Neural cell (in vitro differentiated cells): ENCODE data around the gene APP. TPM values are rescaled to one million over a fixed set of nuclear protein-coding genes. Genes with fewer than 3 reads are reported as not detected.

Experiments used
- H2AFZ ChIP-seq: fragments of 200-600, 300-800 bp; sonication (generic), shearing (Covaris generic); 2 replicates; pipeline ENCODE4 v1.6.0; 2014; ENCODE audit warnings: low read depth, mild to moderate bottlenecking, antibody characterized with exemption, low read length, moderate library complexity
- H3F3A ChIP-seq: fragments of 200-600 bp; shearing (Covaris generic); 2 replicates; pipeline ENCODE4 v1.6.1; 2016; ENCODE audit warnings: mild to moderate bottlenecking, moderate library complexity, mixed read lengths, antibody characterized with exemption, low read length; ENCODE audit not compliant: insufficient read depth, poor library complexity, severe bottlenecking
- H3K27ac ChIP-seq: fragments of 200-600, 300-800 bp; sonication (generic), shearing (Covaris generic); 2 replicates; pipeline ENCODE4 v1.5.1; 2014; ENCODE audit warnings: mild to moderate bottlenecking, low read length, moderate library complexity
- H3K27me3 ChIP-seq: fragments of 300-800, 200-600 bp; sonication (generic), shearing (Covaris generic); 2 replicates; pipeline ENCODE4 v1.6.0; 2014; ENCODE audit warnings: mild to moderate bottlenecking, low read depth, low read length, moderate library complexity; ENCODE audit not compliant: insufficient read depth
- H3K36me3 ChIP-seq: fragments of 300-800, 200-600 bp; sonication (generic), shearing (Covaris generic); 2 replicates; pipeline ENCODE4 v1.5.1; 2014; ENCODE audit warnings: mild to moderate bottlenecking, antibody characterized with exemption, low read length, moderate library complexity; ENCODE audit not compliant: insufficient read depth
- H3K4me2 ChIP-seq: fragments of 300-800, 200-600 bp; sonication (generic), shearing (Covaris generic); 2 replicates; pipeline ENCODE4 v1.6.0; 2014; ENCODE audit warnings: mild to moderate bottlenecking, low read length
- H3K4me3 ChIP-seq: fragments of 300-800, 200-600 bp; sonication (generic), shearing (Covaris generic); 2 replicates; pipeline ENCODE4 v1.5.1; 2014; ENCODE audit warnings: mild to moderate bottlenecking, low read length, moderate library complexity
- H3K79me2 ChIP-seq: fragments of 200-600 bp; shearing (Covaris generic); replicated peaks from 2 replicates; pipeline ENCODE4 v1.6.0; 2014; ENCODE audit warnings: mild to moderate bottlenecking, low read length, moderate library complexity; ENCODE audit not compliant: insufficient read depth
- H3K9ac ChIP-seq: fragments of 300-800, 200-600 bp; sonication (generic), shearing (Covaris generic); 2 replicates; pipeline ENCODE4 v1.6.1; 2016; ENCODE audit warnings: mild to moderate bottlenecking, low read length, mixed read lengths
- H3K9me2 ChIP-seq: fragments of 200-600 bp; shearing (Covaris generic); 2 replicates; pipeline ENCODE4 v1.6.1; 2016; ENCODE audit warnings: mild to moderate bottlenecking, low read length, mixed read lengths; ENCODE audit not compliant: insufficient read depth
- H3K9me3 ChIP-seq: fragments of 200-600, 300-800 bp; sonication (generic), shearing (Covaris generic); 2 replicates; pipeline ENCODE4 v1.6.1; 2016; ENCODE audit warnings: mild to moderate bottlenecking, mixed run types, low read length, moderate library complexity, mixed read lengths
- H4K20me1 ChIP-seq: fragments of 200-600 bp; shearing (Covaris generic); 2 replicates; pipeline ENCODE4 v1.6.1; 2016; ENCODE audit warnings: mild to moderate bottlenecking, mixed run types; ENCODE audit not compliant: insufficient read depth
- EP300 ChIP-seq: fragments of 450-650 bp; conservative IDR thresholded peaks from 2 replicates; pipeline ENCODE4 v1.6.1; 2014; ENCODE audit warnings: antibody characterized with exemption, mild to moderate bottlenecking, moderate library complexity; ENCODE audit not compliant: poor library complexity, severe bottlenecking
- EZH2 ChIP-seq: fragments of 200-600, 300-800 bp; shearing (Covaris generic), sonication (generic); IDR thresholded peaks from 2 replicates; pipeline ENCODE4 v1.6.1; 2014; ENCODE audit warnings: antibody characterized with exemption, low read length, borderline replicate concordance, mild to moderate bottlenecking; ENCODE audit not compliant: insufficient read depth, poor library complexity, severe bottlenecking
- MXI1 ChIP-seq: fragments of 450-650 bp; conservative IDR thresholded peaks from 2 replicates; pipeline ENCODE4 v1.6.1; 2014; ENCODE audit warnings: antibody characterized with exemption, mild to moderate bottlenecking; ENCODE audit not compliant: poor library complexity, severe bottlenecking
- POLR2AphosphoS5 ChIP-seq: IDR thresholded peaks from 2 replicates; pipeline ENCODE4 v1.6.1; 2012
- RAD21 ChIP-seq: fragments of 450-650 bp; conservative IDR thresholded peaks from 2 replicates; pipeline ENCODE4 v1.6.1; 2014; ENCODE audit warnings: antibody characterized with exemption, mild to moderate bottlenecking, moderate library complexity
- SMC3 ChIP-seq: fragments of 450-650 bp; conservative IDR thresholded peaks from 2 replicates; pipeline ENCODE4 v1.6.1; 2014; ENCODE audit warnings: antibody characterized with exemption, mild to moderate bottlenecking, moderate library complexity; ENCODE audit not compliant: poor library complexity
- TAF1 ChIP-seq: IDR thresholded peaks from 2 replicates; pipeline ENCODE4 v1.6.1; 2012; ENCODE audit warnings: low read depth
- polyA plus RNA-seq: library from polyadenylated mRNA; depleted of rRNA; stranded (reverse); fragments of >200 nt; gene quantifications from 2 replicates; pipeline ENCODE4 v1.2.3, GENCODE V29; 2014
- TF ChIP-seq, protein P1 (sequence below): IDR thresholded peaks from 2 replicates; pipeline ENCODE4 v1.6.1; 2012; ENCODE audit warnings: borderline replicate concordance
- TF ChIP-seq, protein P2 (sequence below): fragments of 450-650 bp; IDR thresholded peaks from 2 replicates; pipeline ENCODE4 v1.5.1; 2014; ENCODE audit warnings: antibody characterized with exemption, mild to moderate bottlenecking, moderate library complexity; ENCODE audit not compliant: poor library complexity, severe bottlenecking

Gene APP
- polyA plus RNA-seq, 1 donor from 2014 or later, result 470 TPM

DNA sequence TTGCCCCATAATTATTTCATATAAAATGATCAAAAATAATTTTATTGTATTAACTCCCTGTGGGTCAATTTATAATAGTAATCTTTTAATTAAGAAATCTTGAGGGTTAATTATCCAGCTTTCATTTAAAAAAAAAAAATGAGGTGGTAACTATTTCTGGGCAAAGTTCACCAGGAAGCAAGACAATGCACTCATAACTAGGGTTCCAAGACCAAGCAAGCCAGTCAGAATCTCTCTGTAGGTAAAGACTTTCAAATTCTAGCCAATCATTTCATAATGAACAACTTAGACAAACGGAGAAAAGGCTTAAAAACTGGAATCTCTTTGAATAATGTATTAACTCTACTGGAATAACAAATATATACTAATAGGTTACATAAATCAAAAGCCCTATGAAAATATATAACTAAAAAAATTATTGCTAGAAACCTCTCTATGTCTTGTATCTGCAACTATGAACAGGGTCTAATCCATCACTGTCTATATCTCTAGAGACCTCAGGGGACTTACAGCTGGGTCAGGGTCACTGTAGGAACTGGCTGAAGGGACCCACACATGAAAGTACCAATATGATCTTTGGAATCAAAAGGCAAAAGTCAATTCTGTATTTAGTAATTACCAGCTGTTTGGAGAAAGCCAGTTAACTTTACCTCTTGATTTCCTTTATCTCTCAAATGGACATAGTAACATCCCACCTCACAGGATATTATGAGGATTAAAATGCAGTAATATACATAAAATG lies 43.3 kb downstream of the APP start:
- H3F3A ChIP-seq, result peaks cover 2% of the 10 kb centered on the region
- no peak overlapping the region for H2AFZ ChIP-seq
- TF ChIP-seq SMC3 (no peak), EP300 (no peak), RAD21 (no peak), EZH2 (no peak), MXI1 (no peak), POLR2AphosphoS5 (no peak), TAF1 (no peak)
- TF ChIP-seq, protein P1, sequence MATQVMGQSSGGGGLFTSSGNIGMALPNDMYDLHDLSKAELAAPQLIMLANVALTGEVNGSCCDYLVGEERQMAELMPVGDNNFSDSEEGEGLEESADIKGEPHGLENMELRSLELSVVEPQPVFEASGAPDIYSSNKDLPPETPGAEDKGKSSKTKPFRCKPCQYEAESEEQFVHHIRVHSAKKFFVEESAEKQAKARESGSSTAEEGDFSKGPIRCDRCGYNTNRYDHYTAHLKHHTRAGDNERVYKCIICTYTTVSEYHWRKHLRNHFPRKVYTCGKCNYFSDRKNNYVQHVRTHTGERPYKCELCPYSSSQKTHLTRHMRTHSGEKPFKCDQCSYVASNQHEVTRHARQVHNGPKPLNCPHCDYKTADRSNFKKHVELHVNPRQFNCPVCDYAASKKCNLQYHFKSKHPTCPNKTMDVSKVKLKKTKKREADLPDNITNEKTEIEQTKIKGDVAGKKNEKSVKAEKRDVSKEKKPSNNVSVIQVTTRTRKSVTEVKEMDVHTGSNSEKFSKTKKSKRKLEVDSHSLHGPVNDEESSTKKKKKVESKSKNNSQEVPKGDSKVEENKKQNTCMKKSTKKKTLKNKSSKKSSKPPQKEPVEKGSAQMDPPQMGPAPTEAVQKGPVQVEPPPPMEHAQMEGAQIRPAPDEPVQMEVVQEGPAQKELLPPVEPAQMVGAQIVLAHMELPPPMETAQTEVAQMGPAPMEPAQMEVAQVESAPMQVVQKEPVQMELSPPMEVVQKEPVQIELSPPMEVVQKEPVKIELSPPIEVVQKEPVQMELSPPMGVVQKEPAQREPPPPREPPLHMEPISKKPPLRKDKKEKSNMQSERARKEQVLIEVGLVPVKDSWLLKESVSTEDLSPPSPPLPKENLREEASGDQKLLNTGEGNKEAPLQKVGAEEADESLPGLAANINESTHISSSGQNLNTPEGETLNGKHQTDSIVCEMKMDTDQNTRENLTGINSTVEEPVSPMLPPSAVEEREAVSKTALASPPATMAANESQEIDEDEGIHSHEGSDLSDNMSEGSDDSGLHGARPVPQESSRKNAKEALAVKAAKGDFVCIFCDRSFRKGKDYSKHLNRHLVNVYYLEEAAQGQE, result no peak
- TF ChIP-seq, protein P2, sequence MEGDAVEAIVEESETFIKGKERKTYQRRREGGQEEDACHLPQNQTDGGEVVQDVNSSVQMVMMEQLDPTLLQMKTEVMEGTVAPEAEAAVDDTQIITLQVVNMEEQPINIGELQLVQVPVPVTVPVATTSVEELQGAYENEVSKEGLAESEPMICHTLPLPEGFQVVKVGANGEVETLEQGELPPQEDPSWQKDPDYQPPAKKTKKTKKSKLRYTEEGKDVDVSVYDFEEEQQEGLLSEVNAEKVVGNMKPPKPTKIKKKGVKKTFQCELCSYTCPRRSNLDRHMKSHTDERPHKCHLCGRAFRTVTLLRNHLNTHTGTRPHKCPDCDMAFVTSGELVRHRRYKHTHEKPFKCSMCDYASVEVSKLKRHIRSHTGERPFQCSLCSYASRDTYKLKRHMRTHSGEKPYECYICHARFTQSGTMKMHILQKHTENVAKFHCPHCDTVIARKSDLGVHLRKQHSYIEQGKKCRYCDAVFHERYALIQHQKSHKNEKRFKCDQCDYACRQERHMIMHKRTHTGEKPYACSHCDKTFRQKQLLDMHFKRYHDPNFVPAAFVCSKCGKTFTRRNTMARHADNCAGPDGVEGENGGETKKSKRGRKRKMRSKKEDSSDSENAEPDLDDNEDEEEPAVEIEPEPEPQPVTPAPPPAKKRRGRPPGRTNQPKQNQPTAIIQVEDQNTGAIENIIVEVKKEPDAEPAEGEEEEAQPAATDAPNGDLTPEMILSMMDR, result no peak
- no peaks in the 10 kb centered on the region for H3K36me3 ChIP-seq
- no peak overlapping the region for H3K9ac ChIP-seq
- no peak overlapping the region for H3K4me2 ChIP-seq
- H3K9me3 ChIP-seq, result no peaks in the 10 kb centered on the region
- no peak overlapping the region for H3K27ac ChIP-seq
- H3K79me2 ChIP-seq, result peaks cover 82% of the 10 kb centered on the region
- no peaks in the 10 kb centered on the region for H3K9me2 ChIP-seq
- no peaks in the 10 kb centered on the region for H4K20me1 ChIP-seq
- H3K27me3 ChIP-seq, result no peaks in the 10 kb centered on the region
- H3K4me3 ChIP-seq, result no peak overlapping the region

DNA sequence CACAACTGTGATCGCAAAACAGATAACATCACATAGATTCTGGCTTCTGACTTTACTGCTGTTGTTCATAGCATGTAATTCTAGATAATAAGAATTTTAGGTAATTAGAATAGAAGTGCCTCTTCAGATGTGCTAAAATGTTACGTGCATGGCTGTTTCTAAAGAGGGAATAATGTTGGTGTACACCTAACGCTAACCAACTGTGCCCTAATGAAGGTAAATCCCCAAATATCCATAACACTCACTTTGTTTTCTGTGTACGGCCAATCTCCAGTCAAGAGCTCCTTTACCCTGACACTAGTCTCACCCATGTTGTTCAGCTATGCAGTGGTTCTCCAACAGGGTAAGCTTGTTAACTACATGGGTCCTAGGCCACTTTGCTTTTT lies 44.4 kb downstream of the APP start:
- Histone ChIP-seq H3K36me3 (no peaks in the 10 kb centered on the region), H3F3A (peaks cover 2% of the 10 kb centered on the region), H3K9ac (no peak overlapping the region), H3K9me2 (no peaks in the 10 kb centered on the region), H3K79me2 (peaks cover 80% of the 10 kb centered on the region), H3K27ac (no peak overlapping the region), H3K4me3 (no peak overlapping the region), H2AFZ (no peak overlapping the region), H3K9me3 (no peaks in the 10 kb centered on the region), H3K27me3 (no peaks in the 10 kb centered on the region), H3K4me2 (no peak overlapping the region), H4K20me1 (no peaks in the 10 kb centered on the region)
- no peak for TF ChIP-seq POLR2AphosphoS5
- no peak for TF ChIP-seq RAD21
- no peak for TF ChIP-seq MXI1
- no peak for TF ChIP-seq TAF1
- no peak for TF ChIP-seq SMC3
- no peak for TF ChIP-seq EZH2
- TF ChIP-seq, protein P2, result no peak
- no peak for TF ChIP-seq EP300
- TF ChIP-seq, protein P1, result no peak
